ENCODE results near the gene RARRES1. TPM values are rescaled to one million over a fixed set of nuclear protein-coding genes. Genes with fewer than 3 reads are reported as not detected.

The RARRES1 gene
- total RNA-seq, 1 experiment from 2014 or later, result 0.35 TPM

GRCh38 chr3:158775426-158776410 lies 43.5 kb upstream of the RARRES1 start:
- TF ChIP-seq EMX1 (CRISPR knock-in tag; IDR thresholded peaks at IDR 0.05), result no peak
- TF ChIP-seq, protein P1, sequence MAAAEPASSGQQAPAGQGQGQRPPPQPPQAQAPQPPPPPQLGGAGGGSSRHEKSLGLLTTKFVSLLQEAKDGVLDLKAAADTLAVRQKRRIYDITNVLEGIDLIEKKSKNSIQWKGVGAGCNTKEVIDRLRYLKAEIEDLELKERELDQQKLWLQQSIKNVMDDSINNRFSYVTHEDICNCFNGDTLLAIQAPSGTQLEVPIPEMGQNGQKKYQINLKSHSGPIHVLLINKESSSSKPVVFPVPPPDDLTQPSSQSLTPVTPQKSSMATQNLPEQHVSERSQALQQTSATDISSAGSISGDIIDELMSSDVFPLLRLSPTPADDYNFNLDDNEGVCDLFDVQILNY (CRISPR knock-in tag; IDR thresholded peaks at IDR 0.05), result no peak
- no peak for TF ChIP-seq ZBTB21 (CRISPR knock-in tag; IDR thresholded peaks at IDR 0.05; ENCODE audit: borderline replicate concordance)
- TF ChIP-seq, protein P2, sequence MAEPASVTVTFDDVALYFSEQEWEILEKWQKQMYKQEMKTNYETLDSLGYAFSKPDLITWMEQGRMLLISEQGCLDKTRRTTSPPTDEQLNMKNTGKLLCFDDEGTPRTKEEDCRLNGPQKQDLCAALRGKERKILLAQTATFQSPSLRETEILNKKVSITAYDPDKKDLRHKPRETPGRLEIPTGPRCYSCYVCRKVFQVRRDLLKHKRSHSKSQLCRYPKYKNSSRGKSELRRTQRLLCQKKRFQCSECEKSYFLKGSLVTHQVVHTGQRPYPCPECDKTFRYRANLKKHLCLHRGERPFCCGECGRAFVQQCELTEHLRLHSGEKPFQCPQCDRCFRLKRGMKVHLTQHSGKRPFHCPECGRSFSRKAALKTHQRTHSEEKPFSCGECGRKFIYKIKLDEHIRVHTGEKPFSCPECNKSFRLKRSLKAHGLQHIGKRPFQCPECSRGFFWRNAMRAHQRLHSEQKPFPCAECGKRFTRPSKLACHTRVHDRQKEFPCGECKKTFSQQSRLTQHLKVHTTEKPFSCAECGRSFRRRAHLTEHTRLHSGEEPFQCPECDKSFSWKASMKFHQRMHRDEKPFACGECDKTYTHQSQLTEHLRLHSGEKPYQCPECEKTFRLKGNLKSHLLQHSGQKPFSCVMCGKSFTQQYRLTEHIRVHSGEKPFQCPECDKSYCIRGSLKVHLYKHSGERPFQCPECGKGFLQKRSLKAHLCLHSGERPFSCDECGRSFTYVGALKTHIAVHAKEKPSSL (CRISPR knock-in tag; conservative IDR thresholded peaks at IDR 0.05), result no peak
- no peak for TF ChIP-seq GABPB1 (CRISPR knock-in tag; IDR thresholded peaks at IDR 0.05)
- no peak for TF ChIP-seq RELA (CRISPR knock-in tag; IDR thresholded peaks at IDR 0.05; ENCODE audit: borderline replicate concordance)
- TF ChIP-seq CREB1 (CRISPR knock-in tag; IDR thresholded peaks at IDR 0.05), result no peak
- no peak for TF ChIP-seq RORB (CRISPR knock-in tag; IDR thresholded peaks at IDR 0.05)
- TF ChIP-seq, protein P3, sequence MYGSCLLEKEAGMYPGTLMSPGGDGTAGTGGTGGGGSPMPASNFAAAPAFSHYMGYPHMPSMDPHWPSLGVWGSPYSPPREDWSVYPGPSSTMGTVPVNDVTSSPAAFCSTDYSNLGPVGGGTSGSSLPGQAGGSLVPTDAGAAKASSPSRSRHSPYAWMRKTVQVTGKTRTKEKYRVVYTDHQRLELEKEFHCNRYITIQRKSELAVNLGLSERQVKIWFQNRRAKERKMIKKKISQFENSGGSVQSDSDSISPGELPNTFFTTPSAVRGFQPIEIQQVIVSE (CRISPR knock-in tag; IDR thresholded peaks at IDR 0.05; ENCODE audit: borderline replicate concordance), result no peak
- no peak for TF ChIP-seq GTF2I (CRISPR knock-in tag; conservative IDR thresholded peaks at IDR 0.05)
- ChIA-PET CTCF (no interaction called here), POLR2A (no interaction called here)
- Mint-ChIP-seq H3K27ac (no peak overlapping the region), H3K4me1 (0 out of 2 replicates have a peak, but pooled peaks cover 5% of the 10 kb centered on the region), H3K9me3 (0 out of 2 replicates have a peak, but pooled peaks cover 3% of the 10 kb centered on the region), H3K36me3 (no peaks in the 10 kb centered on the region), H3K27me3 (ENCODE audit: low read depth) (no peaks in the 10 kb centered on the region; the same call in 1 of the 2 replicates), H3K4me3 (no peak overlapping the region)
- ATAC-seq, result no peak
- DNase-seq (ENCODE audit: low spot score), result no peak

- no peak for ATAC-seq
- POLR2A ChIA-PET, result no interaction called here
- TF ChIP-seq CREB1 (CRISPR knock-in tag; IDR thresholded peaks at IDR 0.05) (no peak), ZBTB21 (CRISPR knock-in tag; IDR thresholded peaks at IDR 0.05; ENCODE audit: borderline replicate concordance) (no peak), FOXK1 (CRISPR knock-in tag; IDR thresholded peaks at IDR 0.05) (no peak), MYBL2 (CRISPR knock-in tag; IDR thresholded peaks at IDR 0.05) (no peak), ZNF121 (CRISPR knock-in tag; IDR thresholded peaks at IDR 0.05) (no peak), ZNF138 (CRISPR knock-in tag; conservative IDR thresholded peaks at IDR 0.05) (no peak), STAT6 (CRISPR knock-in tag; conservative IDR thresholded peaks at IDR 0.05; ENCODE audit: low read depth) (no peak), ELF4 (CRISPR knock-in tag; IDR thresholded peaks at IDR 0.05; ENCODE audit: low read depth) (no peak), OVOL2 (CRISPR knock-in tag; IDR thresholded peaks at IDR 0.05; ENCODE audit: borderline replicate concordance) (no peak), GRHL2 (CRISPR knock-in tag; IDR thresholded peaks at IDR 0.05; ENCODE audit: insufficient replicate concordance, severe bottlenecking) (no peak), FOXP1 (CRISPR knock-in tag; IDR thresholded peaks at IDR 0.05; ENCODE audit: borderline replicate concordance) (no peak), ZNF671 (CRISPR knock-in tag; IDR thresholded peaks at IDR 0.05) (no peak)
- TF ChIP-seq, protein P2 (CRISPR knock-in tag; conservative IDR thresholded peaks at IDR 0.05), result no peak
- TF ChIP-seq, protein P4, sequence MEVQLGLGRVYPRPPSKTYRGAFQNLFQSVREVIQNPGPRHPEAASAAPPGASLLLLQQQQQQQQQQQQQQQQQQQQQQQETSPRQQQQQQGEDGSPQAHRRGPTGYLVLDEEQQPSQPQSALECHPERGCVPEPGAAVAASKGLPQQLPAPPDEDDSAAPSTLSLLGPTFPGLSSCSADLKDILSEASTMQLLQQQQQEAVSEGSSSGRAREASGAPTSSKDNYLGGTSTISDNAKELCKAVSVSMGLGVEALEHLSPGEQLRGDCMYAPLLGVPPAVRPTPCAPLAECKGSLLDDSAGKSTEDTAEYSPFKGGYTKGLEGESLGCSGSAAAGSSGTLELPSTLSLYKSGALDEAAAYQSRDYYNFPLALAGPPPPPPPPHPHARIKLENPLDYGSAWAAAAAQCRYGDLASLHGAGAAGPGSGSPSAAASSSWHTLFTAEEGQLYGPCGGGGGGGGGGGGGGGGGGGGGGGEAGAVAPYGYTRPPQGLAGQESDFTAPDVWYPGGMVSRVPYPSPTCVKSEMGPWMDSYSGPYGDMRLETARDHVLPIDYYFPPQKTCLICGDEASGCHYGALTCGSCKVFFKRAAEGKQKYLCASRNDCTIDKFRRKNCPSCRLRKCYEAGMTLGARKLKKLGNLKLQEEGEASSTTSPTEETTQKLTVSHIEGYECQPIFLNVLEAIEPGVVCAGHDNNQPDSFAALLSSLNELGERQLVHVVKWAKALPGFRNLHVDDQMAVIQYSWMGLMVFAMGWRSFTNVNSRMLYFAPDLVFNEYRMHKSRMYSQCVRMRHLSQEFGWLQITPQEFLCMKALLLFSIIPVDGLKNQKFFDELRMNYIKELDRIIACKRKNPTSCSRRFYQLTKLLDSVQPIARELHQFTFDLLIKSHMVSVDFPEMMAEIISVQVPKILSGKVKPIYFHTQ (CRISPR knock-in tag; IDR thresholded peaks at IDR 0.05), result no peak
Measured at GRCh38 chr3:158774965-158775364, 42.7 kb upstream of the RARRES1 start.

More at GRCh38 chr3:158774965-158775364, 42.7 kb upstream of the RARRES1 start:
- CTCF ChIA-PET, result no interaction called here
- Mint-ChIP-seq H3K4me3 (no peak overlapping the region), H3K27ac (no peak overlapping the region), H3K4me1 (0 out of 2 replicates have a peak, but pooled peaks cover 7% of the 10 kb centered on the region), H3K9me3 (0 out of 2 replicates have a peak, but pooled peaks cover 3% of the 10 kb centered on the region), H3K36me3 (no peaks in the 10 kb centered on the region), H3K27me3 (ENCODE audit: low read depth) (no peaks in the 10 kb centered on the region; the same call in 1 of the 2 replicates)
- DNase-seq (ENCODE audit: low spot score), result no peak
